ENCODE data around the gene SDK1. TPM values are rescaled to one million over a fixed set of nuclear protein-coding genes. Genes with fewer than 3 reads are reported as not detected.

The SDK1 gene, protein sequence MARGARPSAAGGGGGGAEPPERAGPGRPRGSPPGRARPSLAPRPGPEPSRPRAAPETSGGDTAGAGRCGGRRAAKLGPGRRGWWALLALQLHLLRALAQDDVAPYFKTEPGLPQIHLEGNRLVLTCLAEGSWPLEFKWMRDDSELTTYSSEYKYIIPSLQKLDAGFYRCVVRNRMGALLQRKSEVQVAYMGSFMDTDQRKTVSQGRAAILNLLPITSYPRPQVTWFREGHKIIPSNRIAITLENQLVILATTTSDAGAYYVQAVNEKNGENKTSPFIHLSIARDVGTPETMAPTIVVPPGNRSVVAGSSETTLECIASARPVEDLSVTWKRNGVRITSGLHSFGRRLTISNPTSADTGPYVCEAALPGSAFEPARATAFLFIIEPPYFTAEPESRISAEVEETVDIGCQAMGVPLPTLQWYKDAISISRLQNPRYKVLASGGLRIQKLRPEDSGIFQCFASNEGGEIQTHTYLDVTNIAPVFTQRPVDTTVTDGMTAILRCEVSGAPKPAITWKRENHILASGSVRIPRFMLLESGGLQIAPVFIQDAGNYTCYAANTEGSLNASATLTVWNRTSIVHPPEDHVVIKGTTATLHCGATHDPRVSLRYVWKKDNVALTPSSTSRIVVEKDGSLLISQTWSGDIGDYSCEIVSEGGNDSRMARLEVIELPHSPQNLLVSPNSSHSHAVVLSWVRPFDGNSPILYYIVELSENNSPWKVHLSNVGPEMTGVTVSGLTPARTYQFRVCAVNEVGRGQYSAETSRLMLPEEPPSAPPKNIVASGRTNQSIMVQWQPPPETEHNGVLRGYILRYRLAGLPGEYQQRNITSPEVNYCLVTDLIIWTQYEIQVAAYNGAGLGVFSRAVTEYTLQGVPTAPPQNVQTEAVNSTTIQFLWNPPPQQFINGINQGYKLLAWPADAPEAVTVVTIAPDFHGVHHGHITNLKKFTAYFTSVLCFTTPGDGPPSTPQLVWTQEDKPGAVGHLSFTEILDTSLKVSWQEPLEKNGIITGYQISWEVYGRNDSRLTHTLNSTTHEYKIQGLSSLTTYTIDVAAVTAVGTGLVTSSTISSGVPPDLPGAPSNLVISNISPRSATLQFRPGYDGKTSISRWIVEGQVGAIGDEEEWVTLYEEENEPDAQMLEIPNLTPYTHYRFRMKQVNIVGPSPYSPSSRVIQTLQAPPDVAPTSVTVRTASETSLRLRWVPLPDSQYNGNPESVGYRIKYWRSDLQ (N-terminal part only)
- total RNA-seq = 2.2 TPM
- long read RNA-seq, partial matches to known transcripts = 5 of 6 reads
- long read RNA-seq, other reads (novel, unspliced or antisense) = 1 of 6 reads

- DNase-seq (peak; percentile 95), ATAC-seq (ENCODE audit: poor library complexity) (peak; percentile 98)
- intact Hi-C loops (cut with DNase I) = loop anchor here (5.0 to 10.0 kb wide), 2 partner anchors 139 to 594 kb away; no protein-coding TSS in a partner anchor
Measured at GRCh38 chr7:3300651-3301448, at the start of gene SDK1. Gene SDK1, plus strand, starts transcription at chr7:3301252. Its CDS starts 335 bp downstream, at chr7:3301587.

- ATAC-seq (ENCODE audit: poor library complexity) (no peak), DNase-seq (no peak)
- intact Hi-C loops (cut with DNase I) = no loop called here
Measured at GRCh38 chr7:3254718-3255117, 46.3 kb upstream of the SDK1 start.

- peak; percentile 25 for ATAC-seq (ENCODE audit: poor library complexity)
- DNase-seq = no peak
- intact Hi-C loops (cut with DNase I) = no loop called here
Measured at GRCh38 chr7:3259711-3260400, 41.2 kb upstream of the SDK1 start.

GRCh38 chr7:3260401-3260715 is 40.7 kb upstream of the SDK1 start:
- ATAC-seq (ENCODE audit: poor library complexity) (peak; percentile 79), DNase-seq (no peak)
- intact Hi-C loops (cut with DNase I) = no loop called here

DNA sequence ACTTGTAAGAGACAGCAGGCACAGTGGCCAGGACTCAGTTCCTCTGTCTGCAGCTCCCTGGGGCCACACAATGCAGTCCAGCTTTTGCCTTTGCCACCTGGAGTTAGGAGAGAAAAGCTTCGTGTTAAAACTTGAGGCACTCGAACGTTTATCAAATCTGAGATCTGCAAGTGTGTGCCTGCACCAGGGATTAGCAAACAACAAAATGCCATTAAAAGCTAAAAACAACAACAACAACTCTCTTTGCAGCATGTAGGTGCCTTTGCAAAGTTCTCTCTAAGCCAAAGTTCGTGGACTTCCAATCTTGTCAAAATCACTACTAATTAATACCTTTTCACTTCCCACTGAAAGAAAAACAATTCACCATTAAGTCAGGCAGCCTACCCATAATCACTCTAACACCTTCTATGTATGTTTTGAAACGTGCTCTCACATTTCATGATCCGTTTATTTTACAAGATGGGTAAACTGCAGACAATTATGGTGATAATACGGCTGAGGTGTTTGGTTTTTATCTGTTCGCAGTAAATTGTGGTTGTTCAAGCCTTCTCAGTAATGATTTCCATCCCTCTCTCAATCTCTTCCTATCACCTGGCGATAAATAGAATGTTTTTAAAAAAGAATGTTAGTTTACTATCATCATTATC is 36.2 kb upstream of the SDK1 start:
- intact Hi-C loops (cut with DNase I) = no loop called here
- no peak for DNase-seq
- ATAC-seq (ENCODE audit: poor library complexity) = no peak

- ATAC-seq (ENCODE audit: poor library complexity) = no peak
- no peak for DNase-seq
- intact Hi-C loops (cut with DNase I) = no loop called here
Measured at GRCh38 chr7:3265388-3265787, 35.7 kb upstream of the SDK1 start.

GRCh38 chr7:3266240-3266639 is 34.8 kb upstream of the SDK1 start:
- ATAC-seq (ENCODE audit: poor library complexity) (no peak), DNase-seq (no peak)
- intact Hi-C loops (cut with DNase I) = no loop called here

- ATAC-seq (ENCODE audit: poor library complexity) (no peak), DNase-seq (no peak)
- intact Hi-C loops (cut with DNase I) = no loop called here
Measured at GRCh38 chr7:3267966-3268690, 32.9 kb upstream of the SDK1 start.

DNA sequence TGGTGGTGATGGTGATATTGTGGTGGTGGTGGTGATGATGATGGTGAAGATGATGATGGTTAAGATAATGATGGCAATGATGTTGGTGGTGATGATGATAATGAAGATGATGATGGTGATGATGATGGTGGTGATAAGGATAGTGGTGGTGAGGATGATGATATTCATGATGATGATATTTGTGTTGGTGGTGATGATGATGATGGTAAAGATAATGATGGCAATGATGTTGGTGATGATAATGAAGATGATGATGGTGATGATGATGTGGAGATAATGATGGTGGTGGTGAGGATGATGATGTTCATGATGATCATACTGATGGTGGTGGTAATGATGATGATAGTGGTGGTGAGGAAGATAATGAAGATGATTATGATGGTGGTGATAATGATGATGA is 30.7 kb upstream of the SDK1 start:
- intact Hi-C loops (cut with DNase I) = no loop called here
- ATAC-seq (ENCODE audit: poor library complexity) (no peak), DNase-seq (no peak)

- intact Hi-C loops (cut with DNase I) = no loop called here
- ATAC-seq (ENCODE audit: poor library complexity) (no peak), DNase-seq (no peak)
Measured at GRCh38 chr7:3271298-3271697, 29.8 kb upstream of the SDK1 start.

GRCh38 chr7:3272691-3273141 is 28.3 kb upstream of the SDK1 start:
- no peak for ATAC-seq (ENCODE audit: poor library complexity)
- no peak for DNase-seq

DNA sequence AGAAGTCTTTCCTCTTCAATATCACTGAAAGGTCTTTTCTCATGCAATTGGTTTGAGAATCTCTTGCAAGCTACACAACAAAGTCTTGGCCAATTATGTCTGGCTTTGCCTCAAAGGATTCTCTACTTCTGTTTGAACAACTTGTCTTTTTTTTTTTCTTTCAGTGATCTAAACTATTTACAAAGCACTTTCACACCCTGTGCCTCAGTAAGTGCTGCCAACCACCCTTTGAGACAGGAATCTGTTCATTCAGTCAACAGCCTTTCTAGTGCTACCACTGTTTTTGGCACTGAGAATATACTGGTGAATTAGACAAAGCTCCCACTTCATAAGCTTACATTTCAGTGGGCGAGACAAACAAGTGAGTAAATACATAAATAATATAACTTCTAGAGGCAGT is 26.9 kb upstream of the SDK1 start:
- no peak for ATAC-seq (ENCODE audit: poor library complexity)
- intact Hi-C loops (cut with DNase I) = no loop called here
- no peak for DNase-seq

More at GRCh38 chr7:3272691-3273141, 28.3 kb upstream of the SDK1 start:
- intact Hi-C loops (cut with DNase I) = no loop called here

DNA sequence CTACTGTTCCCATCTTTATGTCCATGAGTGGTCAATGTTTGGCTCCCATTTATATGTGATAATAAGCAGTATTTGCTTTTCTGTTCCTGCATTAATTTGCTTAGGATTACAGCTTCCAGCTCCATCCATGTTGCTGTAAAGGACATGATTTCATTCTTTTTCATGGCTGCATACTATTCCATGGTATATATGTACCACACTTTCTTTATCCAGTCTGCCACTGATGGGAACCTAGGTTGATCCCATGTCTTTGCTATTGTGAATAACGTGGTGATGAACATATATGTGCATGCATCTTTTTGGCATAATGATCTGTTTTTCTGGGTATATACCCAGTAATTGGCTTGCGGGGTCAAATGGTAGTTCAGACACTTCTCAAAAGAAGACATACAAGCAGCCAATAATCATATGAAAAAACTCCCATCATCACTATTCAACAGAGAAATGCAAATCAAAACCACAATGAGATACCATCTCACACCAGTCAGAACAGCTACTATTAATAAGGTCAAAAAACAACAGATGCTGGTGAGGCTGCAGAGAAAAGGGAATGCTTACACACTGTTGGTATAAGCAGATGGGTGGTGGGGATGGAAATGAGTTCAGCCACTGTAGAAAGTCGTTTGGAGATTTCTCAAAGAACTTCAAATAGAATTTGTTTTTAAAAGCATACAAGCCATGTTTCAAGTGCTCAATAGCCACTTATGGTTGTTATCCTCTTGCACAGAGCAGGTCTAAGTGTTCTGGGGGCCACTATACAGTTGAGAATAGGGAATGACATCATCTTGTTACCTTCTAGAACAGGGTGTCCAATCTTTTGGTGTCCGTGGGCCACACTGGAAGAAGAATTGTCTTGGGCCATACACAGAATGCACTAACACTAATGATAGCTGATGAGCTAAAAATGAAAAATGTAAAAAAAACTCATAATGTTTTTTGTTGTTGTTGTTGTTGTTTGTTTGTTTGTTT is 23.2 kb upstream of the SDK1 start:
- ATAC-seq (ENCODE audit: poor library complexity) (no peak), DNase-seq (no peak)
- intact Hi-C loops (cut with DNase I) = no loop called here

- ATAC-seq (ENCODE audit: poor library complexity) = no peak
- DNase-seq = no peak
- intact Hi-C loops (cut with DNase I) = no loop called here
Measured at GRCh38 chr7:3279147-3279818, 21.8 kb upstream of the SDK1 start.

DNA sequence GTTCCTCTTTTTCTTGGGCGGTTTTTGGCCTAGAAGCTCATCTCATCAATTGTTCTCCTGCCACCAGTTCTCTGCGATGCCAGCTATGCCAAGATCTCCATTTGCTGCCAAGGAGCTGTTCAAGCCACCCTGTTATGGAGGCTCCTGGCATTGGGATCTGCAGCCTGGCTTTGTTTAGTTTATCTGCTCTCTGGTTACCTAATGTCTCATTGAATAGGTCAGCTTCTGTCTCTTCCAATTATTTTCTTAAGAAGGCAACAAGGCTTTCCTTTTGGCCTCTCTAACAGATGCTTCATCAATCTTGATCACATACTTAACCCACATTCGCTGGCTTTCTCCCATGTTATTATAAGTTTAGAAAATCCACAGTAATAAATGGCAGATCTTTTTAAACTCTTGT is 20.6 kb upstream of the SDK1 start:
- ATAC-seq (ENCODE audit: poor library complexity) = peak; percentile 66
- intact Hi-C loops (cut with DNase I) = no loop called here
- DNase-seq = no peak

Measured in Right ventricle myocardium superior (tissue), 1 donor.